Body of pancreas (tissue), 4 donors: Measurements from ENCODE around the gene HOXC5. TPM values are rescaled to one million over a fixed set of nuclear protein-coding genes. Genes with fewer than 3 reads are reported as not detected.

Source experiments
- ATAC-seq: fragments of 150-250 bp; one replicate; pipeline ENCODE4 v1.9.1; 2016
- DNase-seq, 4 donors: peaks; one replicate each; pipeline ENCODE4 v3.0.0-alpha.2; 2019
- H3K27ac ChIP-seq, 4 donors: fragments of 200-600 bp; sonication (generic); 1 replicate in 3 of 4; 2 replicates in 1 of 4; pipeline versions ENCODE4 v1.5.1 to v1.6.1; 2016 to 2019; ENCODE audit warnings: mild to moderate bottlenecking in 1 of 4, mixed read lengths in 1 of 4, moderate library complexity in 1 of 4
- H3K27me3 ChIP-seq, 2 donors: fragments of 200-600 bp; sonication (generic); one replicate each; pipeline ENCODE4 v1.6.0; 2016; ENCODE audit warnings: mild to moderate bottlenecking in 1 of 2
- H3K36me3 ChIP-seq, 2 donors: fragments of 200-600 bp; sonication (generic); replicated peaks in 1 of 2; 2 replicates each; pipeline ENCODE4 v1.5.1; 2016; ENCODE audit warnings: low read depth in 2 of 2; ENCODE audit not compliant: insufficient read depth in 1 of 2
- H3K4me1 ChIP-seq: fragments of 200-600 bp; sonication (generic); one replicate; pipeline ENCODE4 v1.6.0; 2016
- H3K4me3 ChIP-seq, 2 donors: fragments of 200-600 bp; sonication (generic); 1 replicate in 1 of 2; 2 replicates in 1 of 2; pipeline ENCODE4 v1.5.1; 2016 to 2019
- H3K9me3 ChIP-seq, 3 donors: fragments of 200-600 bp; sonication (generic); 1 replicate in 2 of 3; 2 replicates in 1 of 3; pipeline ENCODE4 v1.5.1; 2016
- CTCF ChIP-seq, 7 experiments: fragments of 450-650 bp in 4 of 7; fragments of 200-600 bp in 3 of 7; sonication (generic) in 3 of 7; IDR thresholded peaks; one replicate each; pipeline ENCODE4 v1.5.1; 2016 to 2019; ENCODE audit warnings: antibody characterized with exemption in 7 of 7
- POLR2A ChIP-seq, 3 donors: fragments of 450-650 bp; IDR thresholded peaks; one replicate each; pipeline ENCODE4 v1.6.1; 2016; ENCODE audit warnings: antibody characterized with exemption in 3 of 3, mild to moderate bottlenecking in 2 of 3
- WGBS, 2 donors: methylation state at CpG; one replicate each; pipeline ENCODE4 v1.1.5; 2017; 5-methylcytosine and 5-hydroxymethylcytosine counted together
- intact Hi-C: fragments of 100-400 bp; cut with DNase I; formaldehyde crosslinking; loops from one replicate; pipeline ENCODE4 v1.15.1; 2023
- total RNA-seq, 2 donors: library from RNA; depleted of rRNA; stranded (reverse); fragments of >200 nt; gene quantifications; one replicate each; pipeline ENCODE4 v1.1.0, GENCODE V29; 2016

The HOXC5 gene
- total RNA-seq, 2 donors from 2014 or later = not detected

DNA sequence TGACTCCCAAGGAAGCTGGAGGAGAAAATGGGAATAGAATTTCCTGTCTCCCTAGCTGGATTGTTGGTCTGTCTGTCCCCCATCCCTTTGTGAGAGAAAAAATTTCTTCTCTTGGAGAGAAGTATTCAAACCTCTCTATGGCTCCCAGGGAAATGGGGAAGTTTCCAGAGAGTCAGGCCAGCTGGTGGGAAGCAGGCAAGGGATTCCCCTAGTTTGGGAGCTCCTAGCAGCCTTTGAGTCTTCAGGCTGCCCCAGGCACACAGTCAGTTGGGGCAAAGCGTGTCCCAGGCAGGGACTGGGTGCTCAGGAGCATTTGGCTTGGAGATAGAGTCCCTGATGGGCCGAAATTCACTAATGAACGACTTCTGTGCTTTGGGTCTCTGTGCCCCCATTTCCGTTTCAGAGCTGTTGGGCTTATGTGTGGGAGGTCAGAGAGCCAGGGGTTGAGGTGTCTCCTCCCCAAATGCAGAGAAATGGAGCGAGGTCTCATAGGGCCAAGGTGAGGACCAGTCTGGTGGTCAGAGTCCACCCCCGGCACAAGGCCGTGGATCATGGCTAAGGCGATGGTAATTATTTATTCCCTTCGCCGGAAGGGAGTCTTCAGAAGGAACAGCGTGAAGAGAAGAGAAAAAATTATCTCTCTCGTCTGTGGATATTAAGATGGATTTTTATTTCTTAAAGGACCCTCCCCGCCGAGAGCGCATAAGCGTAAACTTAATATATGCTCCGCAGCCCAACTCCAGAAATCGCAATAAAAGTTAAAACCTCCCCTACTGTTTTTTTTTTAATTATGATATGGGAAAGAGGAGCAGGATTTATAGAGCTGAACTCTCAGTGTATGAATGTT, 39.5 kb upstream of the HOXC5 start:
- intact Hi-C loops = no loop called here
- Histone ChIP-seq H3K27ac (no peak overlapping the region), H3K36me3 (no peaks in the 10 kb centered on the region), H3K4me3 (no peak overlapping the region), H3K27me3 (peaks cover 6 to 81% of the 10 kb centered on the region in 2 donors), H3K4me1 (peaks cover 41% of the 10 kb centered on the region), H3K9me3 (no peaks in the 10 kb centered on the region)
- WGBS, 2 donors = 39 to 45% methylated on average over 13 to 18 of the region's 18 CpGs
- no peak for TF ChIP-seq CTCF (IDR thresholded peaks at IDR 0.05)
- no peak for DNase-seq
- no peak for ATAC-seq

- intact Hi-C loops = no loop called here
- no peak overlapping the region for H3K4me3 ChIP-seq
- no peak overlapping the region for H3K27ac ChIP-seq
- TF ChIP-seq CTCF (IDR thresholded peaks at IDR 0.05) (no peak), POLR2A (IDR thresholded peaks at IDR 0.05) (no peak)
- H3K4me1 ChIP-seq = peaks cover 40% of the 10 kb centered on the region
- ATAC-seq (no peak), DNase-seq (no peak)
- 13 to 18% methylated on average over 9 to 19 of the region's 19 CpGs for WGBS, 2 donors
- no peaks in the 10 kb centered on the region for H3K9me3 ChIP-seq
- H3K27me3 ChIP-seq = peaks cover 6 to 81% of the 10 kb centered on the region in 2 donors
- no peaks in the 10 kb centered on the region for H3K36me3 ChIP-seq
Measured at GRCh38 chr12:53994009-53994263, 38.9 kb upstream of the HOXC5 start.

DNA sequence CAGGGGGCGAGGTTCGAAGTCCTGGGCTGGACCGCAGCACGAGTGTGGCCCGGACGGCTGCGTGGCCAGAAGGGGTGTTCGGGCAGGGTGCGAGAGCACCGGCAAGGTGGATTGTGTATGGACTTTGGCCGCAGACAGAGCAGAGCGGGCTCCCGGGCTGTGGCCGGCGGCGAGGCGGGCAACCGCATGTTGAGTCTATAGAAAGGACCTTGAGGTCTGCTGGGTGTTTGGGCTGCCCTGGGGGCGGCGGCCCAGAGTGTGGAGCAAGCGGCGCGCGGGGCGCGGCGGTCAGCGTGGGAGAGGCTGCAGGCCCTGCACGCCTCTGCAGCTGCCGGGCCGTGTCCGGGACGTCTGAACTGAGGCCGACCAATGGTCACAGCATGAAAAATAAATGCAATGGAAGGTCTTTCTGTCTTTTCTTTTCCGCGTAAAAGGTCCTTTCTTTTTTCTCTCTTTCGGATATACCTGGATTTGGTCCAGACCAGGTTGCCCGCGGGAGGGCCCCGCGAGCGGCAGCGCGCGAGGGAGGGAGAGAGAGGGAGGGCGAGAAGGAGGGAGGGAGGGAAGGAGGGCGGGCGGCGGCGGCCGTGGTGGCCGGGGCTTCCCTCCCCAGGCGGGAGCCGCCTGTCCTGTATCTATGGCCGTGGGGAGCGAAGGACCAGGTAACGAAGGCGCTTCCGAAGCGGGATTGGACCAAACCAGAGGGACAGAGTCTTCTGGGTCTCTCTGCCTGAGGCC, 38.4 kb upstream of the HOXC5 start:
- Histone ChIP-seq H3K36me3 (no peaks in the 10 kb centered on the region), H3K9me3 (no peaks in the 10 kb centered on the region), H3K4me3 (no peak overlapping the region), H3K27me3 (peaks cover 6 to 79% of the 10 kb centered on the region in 2 donors), H3K27ac (no peak overlapping the region), H3K4me1 (peaks cover 36% of the 10 kb centered on the region)
- 2 to 5% methylated on average over 28 to 60 of the region's 60 CpGs for WGBS, 2 donors
- intact Hi-C loops = no loop called here
- peak; percentile 37 for ATAC-seq
- peak in 1 of 4 donors; percentile 41 for DNase-seq
- TF ChIP-seq POLR2A (IDR thresholded peaks at IDR 0.05) (no peak), CTCF (IDR thresholded peaks at IDR 0.05) (no peak)

- Histone ChIP-seq H3K4me1 (peaks cover 39% of the 10 kb centered on the region), H3K27ac (no peak overlapping the region), H3K27me3 (peaks cover 6 to 77% of the 10 kb centered on the region in 2 donors), H3K36me3 (no peaks in the 10 kb centered on the region), H3K4me3 (no peak overlapping the region), H3K9me3 (no peaks in the 10 kb centered on the region)
- DNase-seq (no peak), ATAC-seq (no peak)
- intact Hi-C loops = no loop called here
- WGBS, 2 donors = 9 to 11% methylated on average over 16 to 17 of the region's 17 CpGs
- TF ChIP-seq CTCF (IDR thresholded peaks at IDR 0.05) = no peak
- no peak for TF ChIP-seq POLR2A (IDR thresholded peaks at IDR 0.05)
Measured at GRCh38 chr12:53995002-53995377, 37.9 kb upstream of the HOXC5 start.
